ENCODE measurements around the gene HOXB2. TPM values are rescaled to one million over a fixed set of nuclear protein-coding genes. Genes with fewer than 3 reads are reported as not detected.

HOXB2 gene
- total RNA-seq, 2 donors from 2014 or later, result 4.1 to 9.5 TPM

DNA sequence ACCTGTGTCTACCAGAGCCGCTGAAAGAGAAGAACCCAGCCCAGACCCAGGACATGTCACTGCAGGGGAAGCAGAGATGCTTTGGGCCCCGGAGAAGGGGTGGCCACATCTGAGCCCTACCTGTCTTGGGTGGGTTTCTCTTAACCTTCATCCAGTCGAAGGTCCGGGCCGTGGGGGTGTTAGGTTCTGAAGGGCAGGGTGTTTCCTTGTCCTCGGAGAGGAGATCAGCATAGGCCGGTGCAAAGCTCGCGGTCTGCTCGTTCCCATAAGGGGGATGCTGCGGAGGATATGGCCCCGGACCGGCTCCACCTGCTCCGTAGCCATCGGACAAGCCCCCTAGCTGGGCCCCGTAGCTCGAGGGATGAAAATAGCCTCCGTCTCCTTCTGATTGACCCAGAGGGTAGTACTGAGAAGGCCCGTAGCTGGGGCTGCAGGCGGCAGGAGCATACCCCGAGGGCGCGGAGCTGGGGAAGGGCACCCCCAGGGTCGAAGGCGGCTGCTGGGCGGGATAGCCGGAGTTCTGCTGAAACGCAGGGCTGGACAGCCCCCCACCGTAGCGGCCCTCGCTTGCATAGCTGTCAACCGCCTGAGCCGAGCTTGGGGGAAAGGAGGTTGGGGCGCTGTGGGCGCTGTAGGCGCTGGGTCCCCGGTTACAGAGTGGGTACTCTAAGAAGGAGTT, 14.6 kb downstream of the HOXB2 start:
- TF ChIP-seq POLR2A (IDR thresholded peaks at IDR 0.05) (no peak), POLR2AphosphoS5 (IDR thresholded peaks at IDR 0.05) (no peak)
- TF ChIP-seq, protein P1, sequence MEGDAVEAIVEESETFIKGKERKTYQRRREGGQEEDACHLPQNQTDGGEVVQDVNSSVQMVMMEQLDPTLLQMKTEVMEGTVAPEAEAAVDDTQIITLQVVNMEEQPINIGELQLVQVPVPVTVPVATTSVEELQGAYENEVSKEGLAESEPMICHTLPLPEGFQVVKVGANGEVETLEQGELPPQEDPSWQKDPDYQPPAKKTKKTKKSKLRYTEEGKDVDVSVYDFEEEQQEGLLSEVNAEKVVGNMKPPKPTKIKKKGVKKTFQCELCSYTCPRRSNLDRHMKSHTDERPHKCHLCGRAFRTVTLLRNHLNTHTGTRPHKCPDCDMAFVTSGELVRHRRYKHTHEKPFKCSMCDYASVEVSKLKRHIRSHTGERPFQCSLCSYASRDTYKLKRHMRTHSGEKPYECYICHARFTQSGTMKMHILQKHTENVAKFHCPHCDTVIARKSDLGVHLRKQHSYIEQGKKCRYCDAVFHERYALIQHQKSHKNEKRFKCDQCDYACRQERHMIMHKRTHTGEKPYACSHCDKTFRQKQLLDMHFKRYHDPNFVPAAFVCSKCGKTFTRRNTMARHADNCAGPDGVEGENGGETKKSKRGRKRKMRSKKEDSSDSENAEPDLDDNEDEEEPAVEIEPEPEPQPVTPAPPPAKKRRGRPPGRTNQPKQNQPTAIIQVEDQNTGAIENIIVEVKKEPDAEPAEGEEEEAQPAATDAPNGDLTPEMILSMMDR (IDR thresholded peaks at IDR 0.05), result no peak
- Histone ChIP-seq H3K4me1 (replicated peaks) (no peaks in the 10 kb centered on the region), H3K4me3 (no peak overlapping the region), H3K27me3 (replicated peaks; ENCODE audit: insufficient read depth) (no peaks in the 10 kb centered on the region), H3K27ac (no peak overlapping the region), H3K9me3 (no peaks in the 10 kb centered on the region), H3K36me3 (no peaks in the 10 kb centered on the region)
- intact Hi-C loops (cut with DNase I), result no loop called here
- DNase-seq (ENCODE audit: low spot score), result no peak
- 87% methylated on average over 37 of the region's 37 CpGs for WGBS

DNA sequence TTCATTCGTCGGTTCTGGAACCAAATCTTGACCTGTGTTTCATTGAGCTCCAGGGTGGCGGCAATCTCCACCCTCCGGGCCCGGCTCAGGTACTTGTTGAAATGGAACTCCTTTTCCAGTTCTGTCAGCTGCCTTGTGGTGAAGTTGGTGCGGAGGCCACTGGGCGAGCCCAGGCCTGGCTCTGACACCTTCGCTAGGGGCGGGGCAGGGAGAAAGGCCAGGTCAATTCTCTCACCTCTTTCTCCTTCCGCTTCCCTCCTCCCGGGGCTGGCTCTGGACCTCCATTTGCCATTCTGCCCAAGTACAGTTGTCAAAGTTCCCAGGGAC, 15.3 kb downstream of the HOXB2 start:
- Histone ChIP-seq H3K9me3 (no peaks in the 10 kb centered on the region), H3K4me3 (no peak overlapping the region), H3K4me1 (replicated peaks) (no peaks in the 10 kb centered on the region), H3K27ac (no peak overlapping the region), H3K36me3 (no peaks in the 10 kb centered on the region), H3K27me3 (replicated peaks; ENCODE audit: insufficient read depth) (no peaks in the 10 kb centered on the region)
- WGBS, result 90% methylated on average over 11 of the region's 11 CpGs
- TF ChIP-seq, protein P1 (IDR thresholded peaks at IDR 0.05), result no peak
- TF ChIP-seq POLR2AphosphoS5 (IDR thresholded peaks at IDR 0.05), result no peak
- TF ChIP-seq POLR2A (IDR thresholded peaks at IDR 0.05), result no peak
- intact Hi-C loops (cut with DNase I), result no loop called here
- DNase-seq (ENCODE audit: low spot score), result no peak

DNA sequence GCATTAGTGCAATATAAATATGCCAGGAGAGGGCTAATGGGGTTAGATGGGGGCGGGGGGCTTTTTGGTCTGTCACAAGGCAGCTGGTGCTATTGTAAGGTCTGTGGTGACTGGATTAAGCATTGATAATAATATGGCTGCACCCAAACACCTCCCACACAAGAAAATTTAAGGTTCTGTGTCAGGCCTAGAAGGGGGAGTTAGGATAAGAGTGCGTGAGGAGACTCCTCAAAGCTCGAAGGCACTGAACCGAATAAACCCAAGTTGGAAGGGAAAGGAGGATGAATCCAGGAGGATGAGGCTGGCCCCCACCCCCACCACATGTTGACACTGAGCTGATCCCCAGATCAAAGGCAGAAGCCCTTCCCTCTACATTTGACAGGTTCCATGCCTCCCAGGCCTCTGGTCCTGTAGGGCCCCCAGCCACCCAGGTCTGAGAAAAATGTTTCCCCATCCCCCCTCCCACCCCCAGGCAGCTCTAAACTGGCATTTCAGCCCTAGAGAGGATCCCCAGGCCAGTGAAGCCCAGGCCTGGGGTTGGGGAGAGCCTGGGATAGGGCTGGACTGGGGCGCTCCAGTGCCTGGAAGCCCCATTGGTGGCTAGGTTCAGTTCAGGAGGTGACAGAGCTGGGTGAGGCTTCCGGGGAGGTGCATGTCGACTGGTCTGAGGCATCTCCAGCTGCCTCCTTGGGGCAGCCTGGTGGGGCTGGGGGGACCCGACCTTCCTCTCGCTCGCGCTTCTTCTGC, 15.8 kb downstream of the HOXB2 start:
- intact Hi-C loops (cut with DNase I), result no loop called here
- Histone ChIP-seq H3K4me3 (no peak overlapping the region), H3K27me3 (replicated peaks; ENCODE audit: insufficient read depth) (no peaks in the 10 kb centered on the region), H3K9me3 (no peaks in the 10 kb centered on the region), H3K4me1 (replicated peaks) (no peaks in the 10 kb centered on the region), H3K27ac (no peak overlapping the region), H3K36me3 (no peaks in the 10 kb centered on the region)
- 92% methylated on average over 11 of the region's 11 CpGs for WGBS
- TF ChIP-seq POLR2A (IDR thresholded peaks at IDR 0.05) (no peak), POLR2AphosphoS5 (IDR thresholded peaks at IDR 0.05) (no peak)
- TF ChIP-seq, protein P1 (IDR thresholded peaks at IDR 0.05), result no peak
- DNase-seq (ENCODE audit: low spot score), result no peak

DNA sequence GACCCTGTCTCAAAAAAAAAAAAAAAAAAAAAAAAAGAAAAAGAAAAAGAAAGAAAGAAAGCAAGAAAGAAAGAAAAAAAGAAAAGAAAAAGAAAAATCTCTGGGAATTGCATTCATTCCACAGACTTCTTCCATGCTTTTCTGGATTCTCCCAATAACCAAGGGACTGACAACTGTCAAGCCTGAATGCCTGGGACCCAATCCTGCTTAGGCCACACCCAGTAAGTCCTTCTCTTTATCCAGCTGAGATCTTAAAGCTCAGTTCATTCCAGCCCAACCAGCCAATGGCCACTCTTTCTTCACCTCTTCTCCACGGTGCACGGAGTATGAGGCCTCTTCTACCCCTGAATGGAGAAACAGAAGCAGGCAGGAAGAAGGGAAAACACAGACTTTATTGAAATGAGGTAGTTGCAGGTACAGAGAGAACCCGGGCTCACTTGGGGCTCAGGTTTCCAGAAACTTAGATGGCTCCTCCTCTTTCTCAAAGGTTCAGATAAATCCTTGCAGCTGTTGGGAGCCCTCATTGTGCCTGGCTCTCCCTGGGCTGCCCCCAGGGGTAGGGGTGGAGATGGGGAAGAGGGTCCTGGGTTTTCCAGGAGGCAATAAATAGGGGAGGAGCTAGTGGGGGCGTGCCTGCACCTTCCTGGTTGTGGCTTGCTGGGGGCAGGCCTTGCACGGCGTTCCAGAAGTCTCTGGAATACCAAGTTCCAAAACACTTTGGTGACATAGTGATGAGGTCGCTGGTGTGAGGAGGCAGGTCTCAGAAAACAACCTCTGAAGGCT, 16.6 kb downstream of the HOXB2 start:
- Histone ChIP-seq H3K27ac (no peak overlapping the region), H3K4me3 (no peak overlapping the region), H3K4me1 (replicated peaks) (no peaks in the 10 kb centered on the region), H3K27me3 (replicated peaks; ENCODE audit: insufficient read depth) (no peaks in the 10 kb centered on the region), H3K9me3 (no peaks in the 10 kb centered on the region), H3K36me3 (no peaks in the 10 kb centered on the region)
- TF ChIP-seq POLR2AphosphoS5 (IDR thresholded peaks at IDR 0.05) (no peak), POLR2A (IDR thresholded peaks at IDR 0.05) (no peak)
- TF ChIP-seq, protein P1 (IDR thresholded peaks at IDR 0.05), result no peak
- 75% methylated on average over 7 of the region's 7 CpGs for WGBS
- no peak for DNase-seq (ENCODE audit: low spot score)
- intact Hi-C loops (cut with DNase I), result no loop called here

All from prostate gland (tissue), 2 donors.